HG02763 (cell line): ENCODE measurements around the gene CIDEC.
"Not testable (repeated sequence)": the region's sequence is repeated elsewhere in the genome, so short reads cannot be mapped to it uniquely, and the experiment has no call there.

Experiments used
- ATAC-seq: cut with Tn5 transposase; IDR thresholded peaks from one replicate; pipeline ENCODE4 v1.9.1; 2021; ENCODE audit warnings: mild to moderate bottlenecking, moderate library complexity; ENCODE audit not compliant: unreplicated experiment

Gene CIDEC

GRCh38 chr3:9851383-9851782 lies 28.7 kb downstream of the CIDEC start:
- not testable (repeated sequence) for ATAC-seq

- not testable (repeated sequence) for ATAC-seq
Measured at GRCh38 chr3:9848860-9849259, 31.2 kb downstream of the CIDEC start.

GRCh38 chr3:9847870-9848269 lies 32.2 kb downstream of the CIDEC start:
- ATAC-seq = not testable (repeated sequence)

- no peak for ATAC-seq
Measured at GRCh38 chr3:9846931-9847488, 33.0 kb downstream of the CIDEC start.

GRCh38 chr3:9846231-9846630 lies 33.8 kb downstream of the CIDEC start:
- ATAC-seq = no peak

- peak; percentile 98 for ATAC-seq
Measured at GRCh38 chr3:9843715-9844438, 36.2 kb downstream of the CIDEC start, which contains the start of gene RPUSD3. TSS of gene RPUSD3 (minus strand) at chr3:9844008. CDS start at chr3:9843990, 18 bp downstream.

GRCh38 chr3:9841015-9841414 lies 39.0 kb downstream of the CIDEC start:
- no peak for ATAC-seq

GRCh38 chr3:9838856-9839255 lies 41.2 kb downstream of the CIDEC start:
- ATAC-seq = no peak

GRCh38 chr3:9837701-9838582 lies 42.1 kb downstream of the CIDEC start:
- ATAC-seq = no peak

- ATAC-seq = no peak
Measured at GRCh38 chr3:9834520-9835380, 45.3 kb downstream of the CIDEC start.

GRCh38 chr3:9833078-9833477 lies 47.0 kb downstream of the CIDEC start:
- no peak for ATAC-seq

GRCh38 chr3:9831253-9831652 lies 48.8 kb downstream of the CIDEC start:
- ATAC-seq = no peak

GRCh38 chr3:9828801-9829755 lies 51.0 kb downstream of the CIDEC start:
- ATAC-seq = no peak

GRCh38 chr3:9826815-9827573 lies 53.1 kb downstream of the CIDEC start:
- ATAC-seq = no peak

- ATAC-seq = no peak
Measured at GRCh38 chr3:9825451-9826040, 54.5 kb downstream of the CIDEC start.

- no peak for ATAC-seq
Measured at GRCh38 chr3:9820946-9821345, 59.1 kb downstream of the CIDEC start.

GRCh38 chr3:9820543-9820942 lies 59.5 kb downstream of the CIDEC start:
- ATAC-seq = no peak

GRCh38 chr3:9818666-9819335 lies 61.3 kb downstream of the CIDEC start:
- no peak for ATAC-seq
